Stimulated activated CD4-positive, alpha-beta T cell treated with anti-CD3 and anti-CD28 coated beads, Interleukin-15, amount 100 ng/mL, for 48 hours (primary cell): ENCODE results near the gene GON4L.
"Not testable (repeated sequence)": the region's sequence is repeated elsewhere in the genome, so short reads cannot be mapped to it uniquely, and the experiment has no call there.

ENCODE experiments used
- DNase-seq, 2 donors: peaks; one replicate each; pipeline ENCODE4 v3.0.0-alpha.2; 2020; ENCODE audit warnings: low read depth in 2 of 2

GON4L gene

DNA sequence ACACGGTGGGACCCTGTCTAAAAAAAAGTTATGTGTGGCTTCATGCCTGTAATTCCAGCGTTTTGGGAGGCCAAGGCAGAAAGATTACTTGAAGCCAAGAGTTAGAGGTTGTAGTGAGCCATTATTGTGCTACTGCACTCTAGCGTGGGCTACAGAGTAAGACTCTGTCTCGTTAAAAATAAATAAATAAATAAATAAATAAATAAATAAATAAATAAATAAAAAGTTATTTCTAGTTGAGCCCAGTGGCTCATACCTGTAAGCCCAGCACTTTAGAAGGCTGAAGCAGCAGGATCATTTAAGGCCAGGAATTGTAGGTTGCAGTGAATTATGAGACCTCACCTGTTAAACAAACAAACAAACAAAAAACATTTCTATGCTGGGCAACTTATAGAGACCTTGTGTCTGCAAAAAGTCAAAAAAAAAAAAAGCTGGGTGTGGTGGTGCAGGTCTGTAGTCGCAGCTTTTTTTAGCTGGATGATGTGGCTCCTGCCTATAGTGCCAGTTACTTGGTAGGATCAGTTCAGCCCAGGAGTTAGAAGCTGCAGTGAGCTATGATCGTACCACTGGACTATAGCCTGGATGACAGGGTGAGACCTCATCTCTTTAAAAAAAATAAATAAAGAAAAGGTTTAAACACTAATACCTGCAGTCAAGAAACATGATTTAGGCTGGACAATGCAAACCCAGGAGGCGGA lies 25.6 kb downstream of the GON4L start:
- no peak for DNase-seq

DNA sequence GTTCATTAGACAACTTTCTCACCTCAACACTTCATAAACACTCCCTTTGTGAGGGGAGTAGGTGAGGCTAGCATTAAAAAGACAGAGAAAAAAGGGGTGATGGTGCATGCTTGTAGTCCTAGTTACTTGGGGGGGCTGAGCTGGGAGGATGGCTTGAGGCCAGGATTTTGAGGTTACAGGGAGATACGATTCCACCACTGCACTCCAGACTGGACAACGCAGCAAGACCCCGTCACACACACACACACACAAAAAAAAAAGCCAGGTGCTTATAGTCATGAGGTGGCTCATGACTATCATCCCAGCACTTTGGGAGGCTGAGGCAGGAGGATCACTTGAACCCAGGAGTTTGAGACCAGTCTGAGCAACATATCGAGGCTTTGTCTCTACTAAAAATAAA lies 29.6 kb downstream of the GON4L start:
- no peak for DNase-seq

DNA sequence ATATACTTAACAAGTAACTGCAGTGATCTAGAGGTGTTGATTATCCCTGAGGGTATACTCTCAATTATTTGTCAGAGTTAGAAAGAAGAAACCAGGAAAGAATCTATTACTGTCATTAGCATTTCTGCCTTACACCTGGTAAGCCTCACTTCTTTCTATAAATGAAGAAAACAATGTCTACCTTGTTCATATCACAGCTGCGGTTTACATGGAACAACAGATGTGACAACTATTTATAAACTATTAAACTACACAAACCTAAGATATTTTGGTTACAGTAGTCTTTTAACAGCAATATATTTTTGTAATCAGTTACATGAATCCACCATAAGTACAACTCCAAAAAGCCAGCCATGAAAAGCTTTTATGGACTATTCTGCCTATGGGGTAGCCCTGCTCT lies 40.7 kb downstream of the GON4L start:
- DNase-seq, result no peak

DNA sequence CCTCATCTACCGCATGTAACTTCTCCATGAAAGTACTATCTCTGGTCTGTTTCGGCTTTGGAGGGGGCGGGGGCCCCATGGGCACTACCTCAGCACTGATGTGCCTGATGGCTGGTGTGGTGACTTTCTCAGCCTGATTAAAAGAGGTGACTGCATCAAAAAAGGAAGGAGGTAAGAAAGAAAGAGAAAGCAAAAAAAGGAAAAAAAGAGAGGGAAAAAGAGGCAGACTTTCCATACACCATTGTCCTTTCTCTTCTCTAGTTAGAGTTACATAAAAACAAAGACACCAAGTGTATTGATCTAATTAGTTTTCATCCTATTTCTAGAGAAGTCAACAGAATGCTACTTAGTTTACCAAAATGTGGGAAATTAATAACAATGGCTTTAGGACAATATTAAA lies 43.3 kb downstream of the GON4L start:
- DNase-seq, result no peak

DNA sequence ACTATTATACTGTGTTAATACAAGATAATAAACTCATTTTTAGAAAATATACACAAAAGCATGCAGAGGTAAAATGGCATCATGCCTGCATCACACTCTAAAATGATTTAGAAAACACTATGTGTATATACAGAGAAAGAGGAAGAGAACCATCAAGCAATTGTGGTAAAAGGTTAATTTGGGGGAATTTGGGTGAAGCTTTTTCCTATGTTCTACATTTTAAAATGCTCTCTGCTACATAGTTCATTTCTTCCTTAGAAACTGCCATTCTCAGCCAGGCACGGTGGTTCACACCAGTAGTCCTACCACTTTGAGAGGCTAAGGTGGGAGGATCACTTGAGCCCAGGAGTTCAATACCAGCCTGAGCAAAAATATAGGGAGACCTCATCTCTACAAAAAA lies 44.1 kb downstream of the GON4L start:
- DNase-seq, result no peak

DNA sequence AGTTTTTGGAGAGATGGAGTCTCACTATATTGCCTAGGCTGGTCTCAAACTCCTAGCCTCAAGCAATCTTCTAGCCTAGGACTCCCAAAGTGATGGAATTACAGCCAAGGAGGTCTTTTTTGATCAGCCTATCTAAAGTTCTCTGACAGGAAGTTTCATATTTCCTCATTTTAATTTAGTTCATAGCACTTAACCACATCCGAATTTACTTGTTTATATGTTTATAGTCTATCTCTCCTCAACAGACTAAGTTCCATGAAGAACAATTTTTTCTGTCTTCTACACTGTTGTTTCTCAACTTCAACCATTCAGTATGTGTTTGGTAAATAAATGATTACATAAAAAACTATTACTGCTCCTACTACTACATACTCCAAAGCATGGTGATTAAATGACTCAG lies 47.9 kb downstream of the GON4L start:
- no peak for DNase-seq

DNA sequence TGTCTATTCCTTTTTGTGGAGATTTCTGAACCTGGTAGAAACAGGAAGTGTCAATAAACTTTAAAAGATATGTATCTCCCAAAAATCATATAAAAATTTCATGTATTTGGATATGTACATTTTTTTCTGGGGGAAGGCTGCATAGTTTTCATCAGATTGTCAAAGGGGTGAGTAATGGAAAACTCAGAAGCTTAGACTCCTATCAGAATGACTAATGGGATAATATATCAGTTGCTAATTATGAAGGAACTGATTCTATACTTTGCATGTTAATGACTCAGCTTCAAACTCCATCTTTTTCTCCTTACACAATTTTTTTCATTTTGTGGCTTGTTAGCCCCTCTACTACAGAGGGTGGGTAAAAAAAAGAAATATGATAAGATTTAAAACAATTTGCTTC lies 55.9 kb downstream of the GON4L start:
- DNase-seq, result no peak

DNA sequence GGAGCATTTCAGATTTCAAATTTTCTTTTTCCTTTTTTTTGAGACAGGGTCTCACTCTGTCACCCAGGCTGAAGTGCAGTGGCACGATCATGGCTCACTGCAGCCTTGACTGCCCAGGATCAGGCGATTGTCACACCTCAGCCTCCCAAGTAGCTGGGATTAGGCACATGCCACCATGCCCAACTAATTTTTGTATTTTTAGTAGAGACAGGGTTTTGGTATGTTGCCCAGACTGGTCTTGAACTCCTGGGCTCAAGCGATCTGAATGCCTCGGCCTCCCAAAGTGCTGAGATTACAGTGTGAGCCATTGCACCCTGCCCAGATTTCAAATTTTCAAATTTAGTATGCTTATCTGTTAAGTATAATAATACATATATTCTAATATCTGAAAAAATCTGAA lies 61.4 kb downstream of the GON4L start:
- not testable (repeated sequence) for DNase-seq

DNA sequence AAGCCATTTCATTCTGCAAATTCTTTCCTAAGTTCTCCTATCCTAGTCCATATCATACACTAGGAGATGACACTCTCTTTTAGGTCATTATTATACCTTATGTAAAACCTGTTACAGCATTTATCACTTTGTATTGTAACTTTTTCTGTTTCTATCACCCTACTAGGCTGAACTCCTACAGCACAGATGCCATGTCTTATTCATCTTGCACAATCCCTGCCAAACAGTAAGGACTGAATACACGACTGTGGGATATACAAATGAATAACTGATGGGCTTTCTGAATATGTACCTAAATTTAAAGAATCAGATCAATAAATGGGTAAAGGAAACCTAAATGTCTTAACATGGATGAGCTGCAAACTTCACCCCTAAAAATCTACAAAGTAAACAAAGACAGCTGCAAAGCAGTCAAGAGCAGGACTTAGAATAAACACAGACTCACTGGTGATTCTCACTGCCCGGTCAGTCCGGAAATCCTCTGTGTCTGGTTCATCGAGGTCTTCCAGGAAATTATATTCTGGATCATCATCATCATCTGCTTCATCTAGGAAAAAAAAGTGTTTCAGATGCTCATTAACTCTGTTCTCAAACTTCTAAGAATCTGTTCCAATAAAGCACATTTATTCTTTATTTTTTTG lies 62.3 kb downstream of the GON4L start:
- DNase-seq, result no peak

DNA sequence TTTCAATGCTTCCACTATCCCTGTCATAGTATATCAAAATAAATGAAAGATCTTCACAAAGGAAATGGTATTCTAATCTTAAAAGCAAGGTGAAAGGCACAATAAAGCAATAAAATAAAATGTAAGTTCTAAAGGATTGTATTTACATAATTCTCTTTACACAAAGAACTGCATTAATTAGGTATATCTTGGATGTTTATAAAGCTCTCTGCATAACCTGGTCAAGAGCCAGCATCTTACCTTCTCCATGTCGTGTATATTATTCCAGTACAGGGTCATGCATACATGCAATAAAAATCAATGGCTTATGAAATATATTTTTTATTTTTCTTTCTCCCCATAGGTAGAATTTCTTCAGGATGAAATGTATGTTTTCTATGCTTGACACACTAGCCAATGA lies 63.8 kb downstream of the GON4L start:
- no peak for DNase-seq

DNA sequence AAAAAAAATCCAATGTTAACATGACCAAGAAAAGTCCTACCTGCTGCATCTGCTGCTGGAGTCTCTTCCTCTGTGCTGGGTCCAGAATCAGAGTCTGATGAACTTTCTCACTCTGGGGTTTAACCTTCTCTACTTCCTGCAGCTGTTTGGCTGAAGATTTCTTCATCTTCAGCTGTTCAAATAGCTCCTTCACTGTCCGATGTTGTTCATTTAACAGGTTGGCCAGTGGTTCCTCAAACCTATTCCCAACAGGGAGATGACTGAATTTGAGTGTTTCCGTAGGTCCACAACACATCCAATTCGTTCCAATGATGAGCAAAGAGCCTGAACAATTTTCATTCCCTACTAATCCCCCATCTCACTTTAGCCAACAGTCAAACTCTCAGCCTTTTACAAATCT lies 79.4 kb downstream of the GON4L start:
- no peak for DNase-seq

DNA sequence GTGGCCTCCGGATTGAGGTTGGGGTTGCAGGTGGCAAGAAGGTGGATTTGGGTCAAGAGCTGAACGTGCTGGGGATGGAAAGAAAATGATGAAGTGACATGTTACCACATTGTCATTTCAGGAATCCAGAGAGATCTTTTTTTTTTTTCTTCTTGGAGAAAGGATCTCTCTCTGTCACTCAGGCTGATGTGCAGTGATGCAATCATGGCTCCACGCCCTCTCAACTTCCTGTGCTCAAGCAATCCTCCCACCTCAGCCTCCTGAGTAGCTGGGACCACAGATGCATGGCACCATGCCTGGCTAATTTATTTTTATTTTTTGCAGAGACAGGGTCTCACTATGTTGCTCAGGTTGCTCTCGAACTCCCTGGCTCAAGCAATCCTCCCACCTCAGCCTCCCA lies 80.6 kb downstream of the GON4L start:
- DNase-seq, result no peak

DNA sequence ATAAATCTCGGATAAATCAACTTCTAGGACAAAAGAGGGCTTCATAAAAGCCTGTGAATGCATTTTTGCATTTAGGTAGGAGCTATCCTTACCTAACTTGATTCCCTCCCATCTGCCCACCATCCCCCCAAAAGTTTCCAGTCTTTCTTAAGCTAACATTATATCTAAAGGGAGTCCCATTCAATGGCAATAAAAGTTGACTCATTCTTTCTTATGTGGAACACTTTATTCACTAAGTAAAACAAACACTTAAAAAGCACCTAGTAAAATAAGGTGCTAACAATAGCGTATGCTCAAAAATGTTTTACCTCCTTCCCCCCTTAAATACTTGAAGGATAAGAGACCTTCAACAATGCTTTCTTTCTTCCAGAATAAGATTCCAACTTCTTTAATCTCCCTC lies 83.8 kb downstream of the GON4L start:
- DNase-seq, result no peak

DNA sequence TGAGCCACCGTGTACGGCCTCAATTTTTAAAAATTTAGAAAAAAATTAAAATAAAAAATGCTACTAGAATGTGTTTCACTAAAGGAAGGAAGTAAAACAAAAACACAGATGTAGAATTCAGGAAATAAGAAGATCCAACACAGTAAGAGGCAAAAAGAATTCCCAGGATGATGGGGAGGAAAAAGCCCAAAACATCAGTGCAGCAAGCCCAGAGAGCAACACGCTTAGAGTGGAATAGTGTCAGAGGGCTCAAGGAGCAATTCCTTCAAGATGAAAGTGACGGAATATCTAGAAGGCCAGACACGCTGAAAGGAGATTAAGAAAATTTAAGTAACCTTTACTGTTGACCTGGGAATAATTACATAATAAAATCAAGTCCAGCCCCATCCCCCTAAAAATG lies 87.8 kb downstream of the GON4L start:
- DNase-seq, result no peak

DNA sequence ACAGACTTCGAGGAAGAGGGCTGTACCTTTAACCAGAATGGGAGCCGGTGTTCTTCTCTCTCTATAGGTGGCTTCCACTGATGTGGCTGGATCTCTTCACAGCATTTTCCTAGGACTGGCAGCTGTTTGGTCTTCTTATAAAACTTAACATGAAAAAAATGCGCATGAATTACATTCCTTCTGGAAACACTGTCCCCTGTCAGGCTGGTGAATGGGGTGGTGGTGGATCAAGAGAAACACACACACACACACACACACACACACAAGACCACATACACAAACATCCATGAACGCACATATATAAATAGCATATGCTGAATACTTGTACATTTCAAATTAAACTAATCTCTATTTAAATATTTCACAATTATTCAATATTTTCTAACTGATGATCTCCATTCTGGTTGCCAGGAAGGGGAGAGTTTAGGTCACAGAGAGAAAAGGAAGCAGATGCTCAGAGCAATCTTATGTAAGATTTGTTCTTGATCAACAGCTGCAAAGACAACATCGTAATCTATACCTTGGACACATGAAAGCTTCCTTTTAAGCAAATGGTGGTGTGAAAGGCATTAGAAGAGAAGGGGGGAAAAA lies 89.5 kb downstream of the GON4L start:
- DNase-seq, result not testable (repeated sequence)

DNA sequence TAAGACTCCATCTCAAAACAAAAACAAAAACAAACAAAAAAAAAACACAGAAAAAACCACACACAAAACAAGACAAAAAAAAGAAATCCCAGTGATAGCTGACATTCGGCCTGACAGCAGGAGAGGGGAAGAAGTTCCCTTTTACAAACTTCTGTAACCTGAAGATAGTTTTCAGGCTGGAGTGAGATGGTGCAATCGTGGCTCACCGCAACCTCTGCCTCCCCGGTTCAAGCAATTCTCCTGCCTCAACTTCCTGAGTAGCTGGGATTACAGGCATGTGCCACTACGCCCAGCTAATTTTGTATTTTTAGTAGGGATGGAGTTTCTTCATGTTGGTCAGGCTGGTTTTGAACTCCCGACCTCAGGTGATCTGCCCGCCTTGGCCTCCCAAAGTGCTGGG lies 93.0 kb downstream of the GON4L start:
- not testable (repeated sequence) for DNase-seq

DNA sequence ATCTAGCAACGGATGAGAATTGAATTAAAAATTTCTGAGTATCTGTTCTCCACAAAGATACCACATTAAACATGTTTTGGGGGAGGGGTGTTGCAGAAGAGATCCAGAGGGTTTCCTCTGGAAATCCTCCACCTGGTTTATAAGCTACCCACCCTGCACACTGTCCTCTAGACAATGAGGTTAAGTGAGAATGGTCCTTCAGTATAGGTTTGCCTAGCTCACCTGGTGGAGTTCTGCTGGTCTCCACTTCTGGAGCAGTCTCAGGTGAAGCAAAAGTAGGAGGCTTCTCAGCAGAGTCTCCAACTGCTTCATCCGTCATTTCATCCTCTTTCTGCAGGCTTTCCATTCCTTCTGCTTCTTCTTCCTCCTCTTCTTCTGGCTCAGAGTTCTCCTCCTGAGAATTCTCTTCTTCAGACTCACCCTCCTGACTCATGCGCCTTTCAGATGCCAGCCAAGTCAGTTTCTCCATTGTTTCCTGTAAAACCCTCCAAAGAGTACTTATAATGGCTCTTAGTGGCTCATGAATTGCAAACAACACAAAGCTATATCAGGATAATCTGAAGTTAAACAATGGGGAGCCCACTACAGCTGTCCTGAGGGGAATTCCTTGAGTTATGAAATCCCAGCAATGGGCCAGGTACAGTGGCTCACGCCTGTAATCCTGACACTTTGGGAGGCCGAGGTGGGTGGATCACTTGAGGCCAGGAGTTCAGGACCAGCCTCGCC lies 93.8 kb downstream of the GON4L start:
- not testable (repeated sequence) for DNase-seq

DNA sequence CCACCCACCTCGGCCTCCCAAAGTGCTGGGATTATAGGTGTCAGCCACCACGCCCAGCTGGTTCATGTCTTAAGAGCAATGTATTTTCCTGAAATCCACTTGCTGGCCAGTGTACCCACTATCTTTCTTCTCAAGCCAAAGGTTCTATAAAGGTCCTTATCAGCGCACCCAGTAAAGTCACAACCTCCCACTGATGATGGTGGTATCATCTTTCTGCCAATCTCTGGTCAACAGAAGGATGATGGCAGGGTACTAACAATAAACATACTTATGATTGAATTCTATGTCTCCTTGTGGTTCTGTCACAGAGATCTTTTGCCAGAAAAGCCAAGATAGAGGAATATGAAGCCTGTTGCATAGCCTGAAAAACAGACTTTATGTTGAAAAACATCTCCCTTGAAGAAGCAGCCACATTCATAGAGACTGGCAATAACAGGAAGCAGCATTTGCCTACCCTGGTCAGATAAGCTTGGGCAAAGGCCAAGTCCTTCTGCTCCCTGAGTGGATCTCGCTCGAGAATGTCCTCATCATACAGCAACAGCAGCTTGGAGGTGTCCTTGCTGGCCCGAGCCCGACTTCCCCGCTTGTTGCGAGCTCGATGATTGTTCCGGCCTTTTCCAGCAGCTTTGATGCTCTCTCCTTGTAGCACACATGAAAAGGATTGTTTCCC lies 95.1 kb downstream of the GON4L start:
- DNase-seq, result no peak

DNA sequence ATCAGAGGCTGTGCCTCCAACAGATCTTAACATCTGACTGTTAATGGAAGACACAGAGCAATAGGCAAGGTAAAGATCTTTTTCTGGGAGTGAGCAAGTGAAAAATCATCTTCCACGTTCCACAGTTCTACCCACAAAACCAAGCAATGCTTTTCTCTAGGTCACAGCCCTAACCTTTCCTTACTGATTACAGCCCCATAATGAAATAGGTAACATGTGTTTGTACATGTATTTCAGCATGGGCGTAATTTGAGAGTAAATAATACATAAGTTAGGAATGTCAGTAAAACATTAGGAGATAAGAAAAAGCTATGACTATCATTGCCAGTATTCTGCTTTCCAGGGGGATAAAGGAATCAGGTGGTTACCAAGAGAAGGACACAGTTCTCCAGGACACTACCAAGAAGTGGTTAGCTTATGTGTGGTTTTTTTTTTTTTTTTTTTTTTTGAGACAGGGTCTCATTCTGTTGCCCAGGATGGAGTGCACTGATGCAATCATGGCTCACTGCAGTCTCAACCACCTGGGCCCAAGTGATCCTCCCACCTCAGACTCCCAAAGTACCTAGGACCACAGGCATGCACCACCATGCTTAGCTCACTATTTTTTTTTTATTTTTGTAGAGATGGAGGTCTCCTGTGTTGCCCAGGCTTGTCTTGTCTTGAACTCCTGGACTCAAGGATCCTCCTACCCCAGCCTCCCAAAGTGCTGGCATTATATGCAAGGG lies 96.1 kb downstream of the GON4L start:
- no peak for DNase-seq

DNA sequence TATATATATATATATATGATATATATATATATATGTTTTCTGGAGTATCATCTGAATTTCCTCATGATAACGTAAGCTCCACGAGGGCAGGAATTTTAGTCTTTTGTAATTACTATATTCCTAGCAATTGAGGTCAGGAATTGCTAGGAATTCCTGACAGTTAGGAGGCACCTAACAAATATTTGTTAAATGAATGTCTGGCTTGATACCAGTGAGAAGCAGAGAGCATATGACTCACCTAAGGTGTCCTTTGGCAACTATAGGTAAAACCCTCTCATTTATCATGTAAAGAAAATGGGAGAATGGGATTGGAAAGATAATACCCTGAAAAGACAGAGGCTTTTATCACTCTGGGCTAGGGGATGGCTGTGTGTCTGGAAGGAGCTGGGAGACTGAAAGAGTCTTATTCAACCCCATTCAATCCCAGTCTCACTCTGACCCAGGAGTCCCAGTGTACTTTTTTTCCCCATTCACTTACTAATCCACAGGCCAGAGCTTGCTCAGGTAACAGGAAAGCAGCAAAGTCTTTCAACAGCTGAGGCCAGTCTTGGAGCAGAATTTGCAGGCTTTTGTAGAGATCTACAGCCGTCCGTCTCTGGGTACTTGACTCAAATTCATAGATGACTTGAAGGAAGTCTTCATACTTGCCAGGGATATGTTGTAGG lies 96.9 kb downstream of the GON4L start:
- no peak for DNase-seq

DNA sequence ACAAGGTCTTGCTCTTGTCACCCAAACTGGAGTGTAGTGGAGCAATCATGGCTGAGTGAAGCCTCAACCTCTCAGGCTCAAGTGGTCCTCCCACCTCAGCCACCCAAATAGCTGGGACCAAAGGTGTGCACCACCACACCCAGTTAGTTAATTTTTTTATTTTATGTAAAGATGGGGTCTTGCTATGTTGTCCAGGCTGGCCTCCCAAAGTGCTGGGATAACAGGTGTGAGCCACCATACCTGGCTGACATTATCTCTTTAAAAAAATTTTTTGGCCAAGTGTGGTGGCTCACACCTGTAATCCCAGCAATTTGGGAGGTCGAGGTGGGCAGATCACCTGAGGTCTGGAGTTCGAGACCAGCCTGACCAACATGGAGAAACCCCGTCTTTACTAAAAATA lies 98.0 kb downstream of the GON4L start:
- not testable (repeated sequence) for DNase-seq
